K562 (cell line): ENCODE results near the gene SCARF2. TPM values are rescaled to one million over a fixed set of nuclear protein-coding genes. Genes with fewer than 3 reads are reported as not detected.

ENCODE experiments used
- ATAC-seq: fragments of 200-7000 bp; cut with Tn5 transposase; 3 replicates; pipeline ENCODE4 v1.9.1; 2020; ENCODE audit warnings: moderate library complexity
- BruUV-seq: library from RNA; stranded (reverse); fragments of 400-500 nt; replicated peaks from 2 replicates; lab custom pipeline; 2021; lab: Mats Ljungman, UMichigan
- CTCF ChIA-PET: fragments of 300-600 bp; formaldehyde crosslinking; extraction: SDS; loops from one replicate; lab custom pipeline; 2021; ENCODE audit warnings: low intra/inter-chr PET ratio; lab: Yijun Ruan, JAX
- POLR2A ChIA-PET: fragments of 300-600, 350-650 bp; sonication (Branson Sonifier 250); formaldehyde crosslinking; extraction: SDS; loops from one replicate; lab custom pipeline; 2021; ENCODE audit warnings: antibody characterized with exemption, inconsistent platforms; lab: Yijun Ruan, JAX
- DNase-seq, 4 experiments: peaks; one replicate each; pipeline versions ENCODE4 v3.0.0 to v3.0.0-alpha.2; 2011 to 2018; ENCODE audit warnings: low spot score in 3 of 4, mixed read lengths in 3 of 4; ENCODE audit errors: extremely low read depth in 1 of 4
- FAIRE-seq: peaks from 2 replicates; lab custom pipeline; 2011; peaks lifted over from hg19 to GRCh38; lab: Jason Lieb, UNC
- H2AFZ ChIP-seq: 2 replicates; pipeline ENCODE4 v1.6.0; 2011; ENCODE audit warnings: low read depth, low read length, control low read depth, inconsistent platforms
- H3K27ac ChIP-seq: fragments of 200-600 bp; 3 replicates; pipeline ENCODE4 v1.8.0; 2011; ENCODE audit warnings: low read depth, mild to moderate bottlenecking, control low read depth, inconsistent platforms, low read length, moderate library complexity, mixed read lengths; ENCODE audit errors: extremely low read depth
- H3K27me3 ChIP-seq, 2 experiments: fragments of 300-600 bp in 1 of 2; 2 replicates in 1 of 2; 3 replicates in 1 of 2; pipeline versions ENCODE4 v1.6.0 to v1.8.0; 2011; ENCODE audit warnings: inconsistent platforms in 2 of 2, low read length in 2 of 2, mild to moderate bottlenecking in 1 of 2, mixed read lengths in 1 of 2, moderate library complexity in 1 of 2; ENCODE audit not compliant: control insufficient read depth in 2 of 2, insufficient read depth in 2 of 2
- H3K36me3 ChIP-seq: fragments of 300-600 bp; 3 replicates; pipeline ENCODE4 v1.8.0; 2011; ENCODE audit warnings: mild to moderate bottlenecking, low read length, inconsistent platforms; ENCODE audit not compliant: control insufficient read depth, insufficient read depth
- H3K4me1 ChIP-seq, 2 experiments: fragments of 200-600 bp in 1 of 2; replicated peaks in 1 of 2; 2 replicates in 1 of 2; 3 replicates in 1 of 2; pipeline versions ENCODE4 v1.5.1 to v1.8.0; 2011; ENCODE audit warnings: inconsistent platforms in 2 of 2, low read length in 2 of 2, mild to moderate bottlenecking in 1 of 2, mixed read lengths in 1 of 2, moderate library complexity in 1 of 2; ENCODE audit not compliant: control insufficient read depth in 2 of 2, insufficient read depth in 2 of 2
- H3K4me2 ChIP-seq: 2 replicates; pipeline ENCODE4 v1.6.1; 2011; ENCODE audit warnings: low read length, control low read depth, inconsistent platforms, mixed read lengths; ENCODE audit not compliant: insufficient read depth
- H3K4me3 ChIP-seq: fragments of 200-600 bp; sonication (generic), shearing (Covaris generic); 2 replicates; pipeline ENCODE4 v1.5.1; 2016; ENCODE audit warnings: control low read depth, inconsistent platforms
- H3K79me2 ChIP-seq: fragments of 200-600 bp; 3 replicates; pipeline ENCODE4 v1.8.0; 2011; ENCODE audit warnings: low read length, inconsistent platforms; ENCODE audit not compliant: control insufficient read depth, insufficient read depth
- H3K9ac ChIP-seq, 2 experiments: 2 replicates each; pipeline versions ENCODE4 v1.6.0 to v1.6.1; 2011; ENCODE audit warnings: low read depth in 2 of 2, low read length in 2 of 2, control low read depth in 1 of 2, inconsistent platforms in 1 of 2, mild to moderate bottlenecking in 1 of 2, mixed read lengths in 1 of 2; ENCODE audit not compliant: insufficient read depth in 1 of 2
- H3K9me1 ChIP-seq: one replicate; pipeline ENCODE4 v1.6.0; 2011; ENCODE audit warnings: inconsistent platforms, mild to moderate bottlenecking, low read length, moderate library complexity; ENCODE audit not compliant: control insufficient read depth, insufficient read depth
- H3K9me3 ChIP-seq: replicated peaks from 2 replicates; pipeline ENCODE4 v1.5.1; 2011; ENCODE audit warnings: low read depth, low read length, inconsistent platforms; ENCODE audit not compliant: control insufficient read depth, insufficient read depth
- H4K20me1 ChIP-seq: replicated peaks from 2 replicates; pipeline ENCODE4 v1.6.1; 2011; ENCODE audit warnings: low read length, inconsistent platforms, mixed read lengths; ENCODE audit not compliant: control insufficient read depth, insufficient read depth
- CXXC5 ChIP-seq: fragments of 250-450 bp; sonication (Bioruptor Pico); IDR thresholded peaks from 2 replicates; pipeline ENCODE4 v1.8.0; 2022; ENCODE audit warnings: inconsistent platforms, mild to moderate bottlenecking, moderate library complexity
- FOSL1 ChIP-seq: fragments of 200-800 bp; sonication (Bioruptor generic); conservative IDR thresholded peaks from 2 replicates; pipeline ENCODE4 v1.6.1; 2016; ENCODE audit warnings: missing genetic modification characterization, missing compliant biosample characterization
- HNRNPLL ChIP-seq: fragments of 200-400 bp; formaldehyde crosslinking; IDR thresholded peaks from 2 replicates; pipeline ENCODE4 v1.6.1; 2017; ENCODE audit warnings: low read length, low read depth, mild to moderate bottlenecking; ENCODE audit not compliant: poor library complexity, severe bottlenecking
- PCBP2 ChIP-seq: fragments of 200-400 bp; formaldehyde crosslinking; IDR thresholded peaks from 2 replicates; pipeline ENCODE4 v1.6.1; 2018; ENCODE audit warnings: low read length, low read depth, mild to moderate bottlenecking, moderate library complexity; ENCODE audit not compliant: poor library complexity, severe bottlenecking
- POLR2H ChIP-seq: IDR thresholded peaks from 2 replicates; pipeline ENCODE4 v1.6.1; 2016; ENCODE audit warnings: missing genetic modification characterization, low read depth, mild to moderate bottlenecking, control low read depth, missing compliant biosample characterization, moderate library complexity
- RBM15 ChIP-seq: fragments of 200-400 bp; formaldehyde crosslinking; IDR thresholded peaks from 2 replicates; pipeline ENCODE4 v1.6.1; 2018; ENCODE audit warnings: mild to moderate bottlenecking, low read length, moderate library complexity; ENCODE audit not compliant: insufficient read depth
- SMAD3 ChIP-seq: fragments of 450-650 bp; formaldehyde crosslinking; conservative IDR thresholded peaks from 2 replicates; pipeline ENCODE4 v1.4.0; 2020; ENCODE audit warnings: mild to moderate bottlenecking
- TAF7 ChIP-seq: fragments of 450-650 bp; IDR thresholded peaks from 2 replicates; pipeline ENCODE4 v1.6.1; 2016; ENCODE audit warnings: missing genetic modification characterization, missing compliant biosample characterization
- YY1 ChIP-seq, 3 experiments: IDR thresholded peaks; 2 replicates each; pipeline ENCODE4 v1.6.1; 2011; ENCODE audit warnings: low read length in 2 of 3, mild to moderate bottlenecking in 2 of 3, moderate library complexity in 2 of 3, borderline replicate concordance in 1 of 3, control low read depth in 1 of 3, low read depth in 1 of 3; ENCODE audit not compliant: insufficient read depth in 3 of 3, insufficient replicate concordance in 2 of 3, control insufficient read depth in 1 of 3, insufficient read length in 1 of 3; ENCODE audit errors: extremely low read depth in 1 of 3
- ZNF77 ChIP-seq: fragments of 250-450 bp; sonication (Bioruptor Pico); IDR thresholded peaks from 2 replicates; pipeline ENCODE4 v1.5.0; 2020
- WGBS: fragments of 100-300 bp; shearing (Covaris generic); methylation state at CpG from one replicate; pipeline ENCODE4 v1.1.6; 2016; ENCODE audit warnings: low coverage, mixed read lengths; ENCODE audit not compliant: insufficient coverage; ENCODE audit errors: missing lambda C conversion rate; 5-methylcytosine and 5-hydroxymethylcytosine counted together
- in situ Hi-C: fragments of 300-500 bp; cut with MboI; formaldehyde crosslinking; loops from 4 replicates; pipeline ENCODE4 v1.15.0; 2018; ENCODE audit warnings: inconsistent platforms, mixed read lengths
- intact Hi-C: fragments of 100-400 bp; cut with micrococcal nuclease; formaldehyde crosslinking; loops from 2 replicates; pipeline ENCODE4 v1.14.2; 2022
- polyA plus RNA-seq, 8 experiments: library from polyadenylated mRNA; depleted of rRNA in 4 of 8; stranded (reverse) in 5 of 8; unstranded in 3 of 8; fragments of >200 nt; fragmentation: Nextera tagmentation in 2 of 8; fragmentation: Illumina TruSeq in 1 of 8; extraction: Ambion mirVana in 2 of 8; extraction: Trizol in 1 of 8; gene quantifications; 2 replicates each; pipeline versions ENCODE4 v1.2.1 to v1.2.3, GENCODE V29; 2011 to 2014; ENCODE audit warnings: inconsistent platforms in 1 of 8, missing spikeins in 1 of 8
- total RNA-seq, 7 experiments: library from RNA; depleted of rRNA in 6 of 7; stranded (reverse); fragments of >200 nt in 6 of 7; fragmentation: Illumina TruSeq in 2 of 7; extraction: Trizol in 2 of 7; gene quantifications; 2 replicates each; pipeline versions ENCODE4 v1.2.1 to v1.2.3, GENCODE V29; 2011 to 2021; ENCODE audit warnings: low replicate concordance in 1 of 7
- TF ChIP-seq, protein P1 (sequence below): sonication (generic); formaldehyde crosslinking; IDR thresholded peaks from 2 replicates; pipeline ENCODE4 v1.8.0; 2023; ENCODE audit warnings: mild to moderate bottlenecking, missing genetic modification reagents
- TF ChIP-seq, protein P2 (sequence below): IDR thresholded peaks from 3 replicates; pipeline ENCODE4 v1.6.1; 2011; ENCODE audit warnings: borderline replicate concordance, mild to moderate bottlenecking, moderate library complexity; ENCODE audit not compliant: insufficient read length; ENCODE audit errors: extremely low read depth
- TF ChIP-seq, protein P3 (sequence below): fragments of 250-450 bp; sonication (Bioruptor Pico); IDR thresholded peaks from 2 replicates; pipeline ENCODE4 v1.9.0; 2021; ENCODE audit warnings: mild to moderate bottlenecking, inconsistent platforms

SCARF2 gene
- total and polyA plus RNA-seq, 9 of the 15 experiments (the other 6 are each of a cell fraction or from before 2014, with no cell fraction given) = 0.06 to 0.32 (median 0.21) TPM; not detected in 5

DNA sequence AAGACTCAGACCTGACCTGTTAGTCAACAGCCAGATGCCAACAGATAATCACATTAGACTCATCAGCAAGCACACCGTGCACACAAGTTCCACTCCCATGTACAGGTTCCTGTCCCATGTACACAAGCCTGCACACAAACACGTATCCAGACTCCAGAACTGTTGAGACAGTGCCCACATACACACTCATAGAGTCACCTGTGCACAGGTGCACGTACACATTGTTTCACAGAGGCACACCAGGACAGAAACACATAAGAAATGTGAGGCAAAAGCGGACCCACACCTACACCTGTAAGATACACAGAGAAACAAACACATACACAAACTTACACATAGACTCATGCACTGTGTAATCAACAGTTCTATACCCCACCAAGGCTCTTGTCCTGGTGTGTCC, 46.4 kb downstream of the SCARF2 start:
- no peak overlapping the region for H3K9ac ChIP-seq
- no peak overlapping the region for H3K27ac ChIP-seq
- BruUV-seq = no TSS peak
- intact Hi-C loops (no loop called here), in situ Hi-C loops (loop anchor here (10.0 kb wide), 1 partner anchor 46 kb away; no protein-coding TSS in a partner anchor)
- peaks cover 17% of the 10 kb centered on the region for H3K79me2 ChIP-seq
- ATAC-seq = no peak
- ChIA-PET CTCF (no interaction called here), POLR2A (interaction anchor here (2.0 to 7.0 kb wide), 3 partner anchors 11 to 15 kb away, joined by 7 to 84 read pairs (median 62); no protein-coding TSS in a partner anchor)
- peak in 1 of 3 experiments; percentile 6 for TF ChIP-seq YY1 (IDR thresholded peaks at IDR 0.05; ENCODE audit: borderline replicate concordance in 1 of 3, control insufficient read depth in 1 of 3, extremely low read depth in 1 of 3, insufficient read depth in 3 of 3, insufficient read length in 1 of 3, insufficient replicate concordance in 2 of 3, low read depth in 1 of 3, low read length in 2 of 3)
- TF ChIP-seq ZNF77 (CRISPR knock-in tag) = no peak
- TF ChIP-seq, protein P1, sequence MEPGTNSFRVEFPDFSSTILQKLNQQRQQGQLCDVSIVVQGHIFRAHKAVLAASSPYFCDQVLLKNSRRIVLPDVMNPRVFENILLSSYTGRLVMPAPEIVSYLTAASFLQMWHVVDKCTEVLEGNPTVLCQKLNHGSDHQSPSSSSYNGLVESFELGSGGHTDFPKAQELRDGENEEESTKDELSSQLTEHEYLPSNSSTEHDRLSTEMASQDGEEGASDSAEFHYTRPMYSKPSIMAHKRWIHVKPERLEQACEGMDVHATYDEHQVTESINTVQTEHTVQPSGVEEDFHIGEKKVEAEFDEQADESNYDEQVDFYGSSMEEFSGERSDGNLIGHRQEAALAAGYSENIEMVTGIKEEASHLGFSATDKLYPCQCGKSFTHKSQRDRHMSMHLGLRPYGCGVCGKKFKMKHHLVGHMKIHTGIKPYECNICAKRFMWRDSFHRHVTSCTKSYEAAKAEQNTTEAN = no peak
- TF ChIP-seq, protein P2, sequence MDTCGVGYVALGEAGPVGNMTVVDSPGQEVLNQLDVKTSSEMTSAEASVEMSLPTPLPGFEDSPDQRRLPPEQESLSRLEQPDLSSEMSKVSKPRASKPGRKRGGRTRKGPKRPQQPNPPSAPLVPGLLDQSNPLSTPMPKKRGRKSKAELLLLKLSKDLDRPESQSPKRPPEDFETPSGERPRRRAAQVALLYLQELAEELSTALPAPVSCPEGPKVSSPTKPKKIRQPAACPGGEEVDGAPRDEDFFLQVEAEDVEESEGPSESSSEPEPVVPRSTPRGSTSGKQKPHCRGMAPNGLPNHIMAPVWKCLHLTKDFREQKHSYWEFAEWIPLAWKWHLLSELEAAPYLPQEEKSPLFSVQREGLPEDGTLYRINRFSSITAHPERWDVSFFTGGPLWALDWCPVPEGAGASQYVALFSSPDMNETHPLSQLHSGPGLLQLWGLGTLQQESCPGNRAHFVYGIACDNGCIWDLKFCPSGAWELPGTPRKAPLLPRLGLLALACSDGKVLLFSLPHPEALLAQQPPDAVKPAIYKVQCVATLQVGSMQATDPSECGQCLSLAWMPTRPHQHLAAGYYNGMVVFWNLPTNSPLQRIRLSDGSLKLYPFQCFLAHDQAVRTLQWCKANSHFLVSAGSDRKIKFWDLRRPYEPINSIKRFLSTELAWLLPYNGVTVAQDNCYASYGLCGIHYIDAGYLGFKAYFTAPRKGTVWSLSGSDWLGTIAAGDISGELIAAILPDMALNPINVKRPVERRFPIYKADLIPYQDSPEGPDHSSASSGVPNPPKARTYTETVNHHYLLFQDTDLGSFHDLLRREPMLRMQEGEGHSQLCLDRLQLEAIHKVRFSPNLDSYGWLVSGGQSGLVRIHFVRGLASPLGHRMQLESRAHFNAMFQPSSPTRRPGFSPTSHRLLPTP = no peak
- TF ChIP-seq RBM15 = no peak
- TF ChIP-seq, protein P3, sequence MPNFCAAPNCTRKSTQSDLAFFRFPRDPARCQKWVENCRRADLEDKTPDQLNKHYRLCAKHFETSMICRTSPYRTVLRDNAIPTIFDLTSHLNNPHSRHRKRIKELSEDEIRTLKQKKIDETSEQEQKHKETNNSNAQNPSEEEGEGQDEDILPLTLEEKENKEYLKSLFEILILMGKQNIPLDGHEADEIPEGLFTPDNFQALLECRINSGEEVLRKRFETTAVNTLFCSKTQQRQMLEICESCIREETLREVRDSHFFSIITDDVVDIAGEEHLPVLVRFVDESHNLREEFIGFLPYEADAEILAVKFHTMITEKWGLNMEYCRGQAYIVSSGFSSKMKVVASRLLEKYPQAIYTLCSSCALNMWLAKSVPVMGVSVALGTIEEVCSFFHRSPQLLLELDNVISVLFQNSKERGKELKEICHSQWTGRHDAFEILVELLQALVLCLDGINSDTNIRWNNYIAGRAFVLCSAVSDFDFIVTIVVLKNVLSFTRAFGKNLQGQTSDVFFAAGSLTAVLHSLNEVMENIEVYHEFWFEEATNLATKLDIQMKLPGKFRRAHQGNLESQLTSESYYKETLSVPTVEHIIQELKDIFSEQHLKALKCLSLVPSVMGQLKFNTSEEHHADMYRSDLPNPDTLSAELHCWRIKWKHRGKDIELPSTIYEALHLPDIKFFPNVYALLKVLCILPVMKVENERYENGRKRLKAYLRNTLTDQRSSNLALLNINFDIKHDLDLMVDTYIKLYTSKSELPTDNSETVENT = peak; percentile 75; the same call in 1 of the 2 replicates
- no peak for TF ChIP-seq POLR2H (tag)
- no peak for TF ChIP-seq PCBP2
- no peak for TF ChIP-seq TAF7 (tag)
- TF ChIP-seq FOSL1 (tag) = no peak
- no peak for TF ChIP-seq CXXC5 (CRISPR knock-in tag)
- TF ChIP-seq SMAD3 (CRISPR knock-in tag) = no peak
- TF ChIP-seq HNRNPLL = no peak
- 4% methylated on average over 4 of the region's 4 CpGs for WGBS
- H2AFZ ChIP-seq = peak overlapping the region; percentile 6; the same call in 1 of the 2 replicates
- FAIRE-seq = no peak
- peaks cover 4% of the 10 kb centered on the region; the same call in 1 of the 3 replicates for H3K36me3 ChIP-seq
- peaks cover 16 to 33% of the 10 kb centered on the region in 2 experiments for H3K27me3 ChIP-seq
- peaks cover 10% of the 10 kb centered on the region for H3K9me3 ChIP-seq
- peak in 1 of 4 experiments; percentile 9 for DNase-seq
- no peak overlapping the region for H3K4me3 ChIP-seq
- H4K20me1 ChIP-seq = no peaks in the 10 kb centered on the region
- H3K9me1 ChIP-seq = no peaks in the 10 kb centered on the region
- H3K4me2 ChIP-seq = no peak overlapping the region
- H3K4me1 ChIP-seq = peaks cover 16 to 35% of the 10 kb centered on the region in 2 experiments
